ENCODE data around the gene PRKG1. TPM values are rescaled to one million over a fixed set of nuclear protein-coding genes. Genes with fewer than 3 reads are reported as not detected.

PRKG1 gene
- total RNA-seq, result not detected

GRCh38 chr10:51074238-51075028 is at the start of gene PRKG1:
Gene PRKG1, plus strand, starts transcription at chr10:51074487.

GRCh38 chr10:51699475-51700227 is 625.4 kb downstream of the PRKG1 start, which contains the start of gene CSTF2T:
Gene CSTF2T, minus strand, starts transcription at chr10:51699595. Its CDS starts 46 bp downstream, at chr10:51699549.

GRCh38 chr10:52313933-52314821 is 1239.9 kb downstream of the PRKG1 start, which contains the start of gene DKK1:
Gene DKK1, plus strand, starts transcription at chr10:52314281. Its CDS starts 154 bp downstream, at chr10:52314435.

Small RNA genes within 50 kb of the gene (microRNA-seq; reads per million reads assigned to microRNA genes)
- gene MIR605 (ENCODE audit: borderline microRNAs expressed, borderline replicate concordance), result not detected

Other genes starting within 250 kb of the PRKG1 start
- not detected for gene A1CF, start 188.9 kb upstream of the PRKG1 start, total RNA-seq

Measured in activated naive CD4-positive, alpha-beta T cell treated with anti-CD3 and anti-CD28 coated beads, Interleukin-2, amount 10 ng/mL, durations not matched to agents 5 hours and 36 hours (primary cell).